ENCODE measurements around the gene FBXW11.

DNA sequence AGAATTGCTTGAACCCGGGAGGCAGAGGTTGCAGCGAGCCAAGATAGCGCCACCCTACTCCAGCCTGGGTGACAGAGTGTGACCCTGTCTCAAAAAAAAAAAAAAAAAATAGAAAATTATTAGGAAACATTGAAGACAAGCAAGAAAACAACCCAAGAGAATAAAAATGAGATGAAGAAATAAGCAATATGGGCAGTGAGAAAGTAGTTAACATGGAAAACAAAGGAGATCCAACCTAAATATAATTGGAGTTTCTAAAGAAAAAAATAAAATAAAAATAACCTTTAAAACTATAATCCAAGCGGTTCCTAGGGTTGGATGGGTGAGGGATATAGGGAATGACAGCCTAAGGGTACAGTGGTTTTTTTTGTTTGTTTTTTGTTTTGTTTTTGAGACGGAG is 71.9 kb downstream of the FBXW11 start:
- TF ChIP-seq POLR2A (IDR thresholded peaks at IDR 0.05) = no peak
- no peak for TF ChIP-seq POLR2AphosphoS5 (IDR thresholded peaks at IDR 0.05)
- no peak for TF ChIP-seq CTCF (IDR thresholded peaks at IDR 0.05)
- no peak for TF ChIP-seq EP300 (IDR thresholded peaks at IDR 0.05)

Data from suprapubic skin (tissue), 4 donors.